ENCODE data around the gene ANKRD35.

GRCh38 chr1:145912128-145912641 lies 26.5 kb upstream of the ANKRD35 start:
- no peak for TF ChIP-seq ZNF416 (CRISPR knock-in tag; IDR thresholded peaks at IDR 0.05)
- no peak for TF ChIP-seq CDX4 (CRISPR knock-in tag; IDR thresholded peaks at IDR 0.05; ENCODE audit: borderline replicate concordance)
- TF ChIP-seq CTCF (IDR thresholded peaks at IDR 0.05) = no peak
- TF ChIP-seq TCF7 (CRISPR knock-in tag; IDR thresholded peaks at IDR 0.05; ENCODE audit: low read depth) = no peak
- TF ChIP-seq AFF4 (CRISPR knock-in tag; IDR thresholded peaks at IDR 0.05; ENCODE audit: borderline replicate concordance) = no peak
- no peak for TF ChIP-seq ZNF281 (CRISPR knock-in tag; IDR thresholded peaks at IDR 0.05)
- no peak for TF ChIP-seq TP53 (CRISPR knock-in tag; IDR thresholded peaks at IDR 0.05)
- no peak for TF ChIP-seq NR1H2 (CRISPR knock-in tag; IDR thresholded peaks at IDR 0.05)
- TF ChIP-seq NFE2L1 (CRISPR knock-in tag; IDR thresholded peaks at IDR 0.05) = no peak

All from WTC11 (cell line).